ENCODE measurements around the gene PIM3.

Gene PIM3

DNA sequence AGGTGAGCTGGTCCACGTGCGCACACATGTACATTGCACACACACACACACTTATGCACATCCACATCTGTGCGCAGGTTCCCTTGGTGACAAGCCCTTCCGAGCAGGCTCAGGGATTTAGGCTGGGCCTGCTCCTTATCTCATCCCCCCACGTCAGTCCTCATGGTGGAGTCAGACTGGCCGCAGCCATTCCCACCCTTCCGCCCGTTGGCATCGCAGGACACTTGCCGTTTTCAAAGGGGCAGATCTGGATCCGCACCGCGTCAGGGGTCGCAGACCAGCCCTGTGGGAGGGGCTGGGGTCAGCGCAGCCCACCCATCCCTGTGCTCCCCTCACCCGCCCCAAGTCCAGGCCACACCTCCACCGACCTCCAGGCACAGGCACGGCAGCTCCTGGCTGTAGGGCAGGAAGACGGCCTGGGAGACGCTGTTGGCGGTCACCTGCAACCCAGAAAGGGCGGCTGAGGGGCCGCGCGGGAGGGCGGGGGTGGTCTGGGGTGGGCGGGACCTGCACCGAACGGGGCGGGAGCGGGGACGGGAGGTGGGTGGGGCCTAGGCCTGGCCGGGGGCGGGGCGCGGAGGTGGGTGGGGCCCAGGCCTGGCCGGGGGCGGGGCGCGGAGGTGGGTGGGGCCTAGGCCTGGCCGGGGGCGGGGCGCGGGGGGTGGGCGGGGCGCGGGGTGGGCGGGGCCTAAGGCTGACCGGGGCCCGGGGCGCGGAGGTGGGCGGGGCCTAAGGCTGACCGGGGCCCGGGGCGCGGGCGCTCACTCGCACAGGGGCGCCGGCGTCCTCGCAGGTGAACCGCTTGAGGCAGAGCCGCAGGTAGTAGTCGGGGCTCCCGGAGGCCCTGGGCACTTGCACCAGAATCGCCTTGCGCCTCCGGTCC is 38.7 kb downstream of the PIM3 start:
- no peak for DNase-seq

DNA sequence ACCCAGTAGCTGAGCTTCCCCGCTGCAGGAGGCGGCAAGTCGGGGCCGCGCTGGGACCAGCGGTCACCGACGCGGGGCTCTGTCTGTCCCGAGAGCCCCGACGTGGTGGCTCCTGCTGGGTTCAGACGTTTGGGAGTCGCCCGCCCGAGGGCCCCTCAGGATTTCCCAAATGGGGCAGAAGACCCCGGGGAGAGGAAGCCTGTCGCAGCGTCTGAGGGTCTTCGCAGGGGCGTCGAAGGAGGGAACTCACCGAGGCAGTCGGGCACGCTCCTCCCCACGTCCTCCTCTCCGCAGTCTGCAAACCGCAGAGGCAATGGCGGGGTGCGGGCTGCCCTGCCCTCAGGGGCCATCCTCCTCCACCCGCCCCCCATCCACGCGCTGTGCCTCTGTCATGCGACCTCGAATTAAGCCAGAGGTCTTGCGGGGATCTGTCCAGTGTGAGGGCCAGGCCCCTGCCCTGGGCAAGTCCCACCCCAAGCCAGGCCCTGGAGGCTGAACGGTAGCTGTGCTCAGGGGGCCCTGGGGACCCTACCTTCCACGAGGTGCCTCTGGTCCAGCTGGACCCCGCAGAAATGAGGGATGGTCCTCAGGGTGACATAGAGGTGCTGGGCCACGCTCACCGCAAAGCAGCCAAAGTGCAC is 39.5 kb downstream of the PIM3 start:
- DNase-seq: no peak

DNA sequence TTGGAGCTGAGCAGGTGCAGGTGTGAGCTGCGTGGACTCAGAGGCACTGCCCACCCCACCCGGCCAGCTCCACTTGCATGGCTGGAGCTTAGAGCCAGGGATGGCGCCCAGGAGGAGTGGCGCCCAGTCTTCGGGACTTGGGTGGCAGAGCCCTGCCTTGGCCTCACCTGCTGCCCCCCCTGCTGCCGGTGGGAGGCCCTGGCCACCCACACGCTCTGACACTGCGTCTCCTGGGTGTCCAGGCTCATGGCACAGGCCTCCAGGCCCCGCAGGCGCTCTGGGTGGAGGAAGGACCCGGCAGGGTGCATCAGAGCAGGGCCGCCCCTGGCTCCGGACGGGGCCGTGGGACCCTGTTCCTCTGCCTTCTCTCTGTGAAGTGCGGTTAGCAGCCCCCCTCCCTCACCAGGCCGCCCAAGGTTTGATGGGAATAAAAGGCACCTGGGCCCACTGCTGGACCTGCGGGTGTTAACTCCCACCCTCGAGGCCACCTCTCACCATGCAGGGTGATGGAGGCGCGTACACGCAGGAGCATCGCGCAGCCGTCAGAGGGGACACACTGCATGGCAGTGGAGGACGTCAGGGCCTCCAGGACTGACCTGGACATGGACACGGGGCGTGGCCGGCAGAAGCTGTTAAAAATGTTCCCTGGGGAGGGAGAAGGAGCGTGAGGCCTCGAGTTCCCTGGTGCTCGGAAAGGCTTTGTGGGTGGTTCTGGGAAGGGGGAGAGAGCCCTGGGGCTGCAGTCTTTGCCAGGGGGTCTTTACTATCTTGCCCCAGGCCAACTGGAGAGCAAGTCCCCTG is 40.2 kb downstream of the PIM3 start:
- no peak for DNase-seq

DNA sequence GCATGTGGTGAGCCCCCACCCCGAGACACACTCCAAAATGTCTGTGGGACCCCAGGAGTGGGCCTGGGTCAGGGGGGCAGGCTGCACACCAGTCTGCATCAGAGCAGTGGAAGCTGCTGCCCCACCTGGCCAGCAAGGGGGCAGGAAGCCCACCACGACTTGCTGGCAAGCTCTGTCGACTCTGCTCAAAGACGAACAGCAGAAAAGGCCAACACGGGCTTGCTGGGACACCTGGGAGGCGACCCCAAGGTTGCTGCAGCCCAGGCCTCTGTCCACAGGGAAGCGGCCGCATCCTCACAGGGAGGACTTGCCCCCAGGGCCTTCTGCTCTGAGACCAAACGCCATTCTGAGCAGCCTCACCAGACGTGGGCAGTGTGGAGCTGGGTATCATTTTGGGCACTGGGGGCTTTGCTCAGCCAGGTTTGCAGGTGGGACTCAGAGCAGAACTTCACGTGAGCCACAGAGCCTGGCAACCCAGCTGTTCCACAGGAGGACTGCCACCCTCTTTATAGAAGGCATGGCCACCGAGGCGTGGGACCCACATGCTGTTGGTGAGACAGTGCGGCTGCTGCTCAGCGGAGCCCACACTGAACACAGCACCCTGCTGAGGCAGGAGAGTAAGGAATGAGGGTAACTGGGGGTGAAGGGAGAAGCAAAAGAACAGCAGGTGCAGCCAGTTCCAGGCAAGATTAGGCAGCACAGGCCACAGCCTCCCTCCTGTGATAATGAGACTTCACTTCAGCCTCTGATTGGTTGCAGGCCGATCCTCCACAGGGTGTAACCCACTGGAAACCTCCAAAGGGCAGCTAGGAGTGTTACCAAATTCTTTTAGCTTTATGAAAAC is 41.0 kb downstream of the PIM3 start:
- no peak for DNase-seq

DNA sequence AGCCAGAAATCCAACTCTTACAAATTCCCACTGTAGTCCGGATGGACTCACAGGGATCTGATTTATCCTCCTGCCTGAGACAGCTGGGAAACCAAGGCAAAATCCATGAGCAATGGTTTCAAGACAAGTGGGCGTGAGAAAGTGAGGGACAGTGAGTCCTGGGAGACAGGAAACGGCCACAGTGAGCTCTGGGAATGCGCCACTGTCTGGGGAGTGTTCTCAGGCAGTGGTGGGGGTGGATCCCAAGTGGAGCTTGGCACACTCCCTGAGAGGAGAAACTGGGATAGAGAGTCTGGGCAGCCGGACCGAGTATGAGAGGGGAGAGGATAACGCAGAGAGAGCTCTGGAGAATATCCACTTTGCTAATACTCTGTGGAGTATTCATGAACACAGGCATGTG is 42.2 kb downstream of the PIM3 start:
- no peak for DNase-seq

DNA sequence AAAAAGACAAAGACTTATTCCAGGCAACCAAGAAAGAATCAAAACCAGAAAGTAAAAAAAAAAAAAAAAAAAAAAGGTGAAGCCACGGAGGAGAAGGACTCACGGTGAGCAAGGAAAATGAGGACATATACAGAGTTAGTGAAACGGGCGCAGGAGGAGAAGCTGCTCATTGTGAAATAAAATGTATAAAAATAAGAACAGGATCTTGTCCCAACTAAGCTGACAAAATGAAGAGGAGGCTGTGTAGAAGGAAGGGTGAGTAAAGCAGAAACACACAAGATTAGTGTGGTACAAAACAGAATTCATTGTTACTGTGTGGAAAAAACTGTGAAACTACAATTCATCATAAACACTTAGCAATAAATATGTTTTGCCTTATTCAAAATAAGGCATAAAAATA is 44.3 kb downstream of the PIM3 start:
- no peak for DNase-seq

DNA sequence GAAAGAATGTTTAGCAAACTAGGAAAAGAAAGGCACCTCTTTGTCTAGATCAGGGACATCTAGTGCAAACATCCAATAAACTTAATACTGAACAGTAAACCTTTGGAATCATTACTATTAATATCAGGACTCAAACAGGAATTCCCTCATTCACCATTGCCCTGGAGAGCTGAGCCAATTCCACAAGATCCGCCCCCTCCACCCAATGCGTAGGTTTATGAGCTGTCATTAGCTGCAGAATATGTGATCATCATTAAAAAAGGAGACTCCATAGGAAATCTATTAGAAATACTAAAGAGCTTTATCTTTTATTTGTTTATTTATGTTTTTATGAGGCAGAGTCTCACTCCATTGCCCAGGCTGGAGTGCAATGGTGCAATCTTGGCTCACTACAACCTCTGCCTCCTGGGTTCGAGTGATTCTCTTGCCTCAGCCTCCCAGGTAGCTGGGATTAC is 46.5 kb downstream of the PIM3 start:
- DNase-seq: peak in 1 of 56 donors; percentile 3

DNA sequence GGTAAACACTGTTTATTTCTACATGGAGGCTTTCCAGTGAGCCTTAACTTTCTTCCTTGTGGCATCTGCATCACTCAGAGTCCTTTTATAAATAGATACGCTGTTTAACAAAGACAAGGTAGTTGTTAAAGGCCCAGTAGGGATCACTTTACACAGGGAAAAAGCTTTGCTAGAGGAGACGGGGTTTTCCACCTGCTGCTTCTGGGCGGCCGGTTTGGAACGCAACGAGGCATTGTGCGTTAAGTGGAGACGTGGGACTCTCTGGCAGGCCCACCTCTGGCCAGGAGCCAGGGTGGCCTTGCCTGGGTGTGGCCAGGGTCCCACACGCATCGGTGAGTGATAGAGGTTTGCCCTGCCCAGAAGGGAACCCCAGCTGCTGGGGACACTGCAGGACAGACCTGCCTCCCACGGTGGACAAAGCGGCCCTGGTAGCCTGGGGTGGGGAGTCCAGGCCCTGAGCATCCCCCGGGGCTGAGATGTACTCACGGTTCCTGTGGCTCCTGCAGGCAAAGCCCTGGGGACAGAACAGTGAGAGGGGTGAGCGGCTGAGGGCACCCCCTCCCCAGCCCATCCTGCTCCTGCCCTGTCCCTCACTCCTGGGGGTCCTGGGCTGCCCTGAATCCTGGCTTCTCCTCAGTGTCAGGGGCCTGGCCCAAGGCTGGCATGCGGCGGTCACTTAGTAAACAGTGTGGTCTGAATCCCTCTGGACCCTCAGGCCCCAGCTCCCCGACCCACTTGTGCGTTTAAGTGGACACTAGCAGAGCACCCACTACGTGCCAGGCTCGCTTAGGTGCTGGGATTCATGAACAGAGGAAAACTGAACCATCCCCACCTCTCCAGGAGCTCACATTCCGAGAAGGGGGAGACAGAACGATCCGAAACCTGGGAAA is 47.8 kb downstream of the PIM3 start:
- DNase-seq: no peak

DNA sequence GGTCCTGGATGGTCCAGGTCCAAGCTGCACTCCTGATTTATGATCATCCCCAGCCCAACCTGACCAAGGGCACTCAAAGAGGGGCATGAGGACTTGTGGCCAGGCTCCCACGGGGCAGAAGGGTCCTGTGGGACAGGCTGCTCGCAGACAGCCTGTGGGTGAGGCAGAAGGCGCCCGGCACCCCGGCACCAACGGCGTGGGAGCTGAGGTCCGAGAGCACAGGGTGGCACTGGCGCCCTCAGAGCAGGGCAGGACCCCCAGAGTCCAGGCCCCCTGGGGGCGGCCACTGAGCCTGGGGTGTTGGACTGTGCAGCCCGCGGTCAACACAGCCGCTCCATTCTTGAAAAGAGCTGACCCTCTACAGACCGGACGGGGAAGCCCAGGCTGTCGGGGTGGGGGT is 48.7 kb downstream of the PIM3 start:
- DNase-seq: no peak

DNA sequence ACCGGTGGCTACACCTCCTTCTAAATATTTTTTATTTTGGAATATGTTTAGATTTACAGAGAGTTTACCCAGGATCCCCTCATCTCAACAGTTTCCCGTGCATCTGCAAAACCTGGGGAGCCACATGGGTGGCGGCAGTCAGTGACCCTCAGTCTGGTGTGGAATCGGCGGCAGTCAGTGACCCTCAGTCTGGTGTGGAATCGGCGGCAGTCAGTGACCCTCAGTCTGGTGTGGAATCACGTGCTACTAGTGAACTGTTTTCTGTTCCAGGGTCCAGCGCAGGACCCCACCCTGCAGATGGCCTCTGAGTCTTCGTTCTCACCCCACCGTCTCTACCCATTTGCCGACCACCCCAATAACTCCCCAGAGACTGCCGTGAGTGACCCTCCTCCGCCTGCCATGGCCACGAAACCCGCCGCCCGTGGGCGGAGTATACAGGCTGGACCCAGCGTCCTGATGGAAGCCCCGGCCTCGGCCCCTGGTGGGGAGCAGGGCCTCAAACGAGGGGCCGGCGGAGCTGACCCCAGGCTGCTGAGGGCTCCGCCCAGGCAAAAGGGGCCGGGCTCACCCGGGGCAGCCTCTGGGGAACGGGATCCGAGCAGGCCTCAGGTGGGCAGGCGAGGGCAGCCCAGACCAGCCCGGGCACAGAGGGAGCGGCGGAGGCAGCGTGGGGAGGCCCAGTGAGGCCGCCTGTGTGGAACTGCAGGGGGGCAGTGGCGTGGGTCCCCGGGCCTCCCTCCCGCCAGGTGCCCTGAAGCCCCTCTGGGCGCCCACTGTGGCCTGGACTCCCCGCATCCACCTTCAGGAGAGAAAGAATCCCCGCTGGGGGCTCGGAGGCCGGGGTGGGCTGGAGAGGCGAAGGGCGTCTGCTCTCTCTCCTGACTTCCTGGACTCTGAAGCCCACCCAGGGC is 49.4 kb downstream of the PIM3 start:
- no peak for DNase-seq

DNA sequence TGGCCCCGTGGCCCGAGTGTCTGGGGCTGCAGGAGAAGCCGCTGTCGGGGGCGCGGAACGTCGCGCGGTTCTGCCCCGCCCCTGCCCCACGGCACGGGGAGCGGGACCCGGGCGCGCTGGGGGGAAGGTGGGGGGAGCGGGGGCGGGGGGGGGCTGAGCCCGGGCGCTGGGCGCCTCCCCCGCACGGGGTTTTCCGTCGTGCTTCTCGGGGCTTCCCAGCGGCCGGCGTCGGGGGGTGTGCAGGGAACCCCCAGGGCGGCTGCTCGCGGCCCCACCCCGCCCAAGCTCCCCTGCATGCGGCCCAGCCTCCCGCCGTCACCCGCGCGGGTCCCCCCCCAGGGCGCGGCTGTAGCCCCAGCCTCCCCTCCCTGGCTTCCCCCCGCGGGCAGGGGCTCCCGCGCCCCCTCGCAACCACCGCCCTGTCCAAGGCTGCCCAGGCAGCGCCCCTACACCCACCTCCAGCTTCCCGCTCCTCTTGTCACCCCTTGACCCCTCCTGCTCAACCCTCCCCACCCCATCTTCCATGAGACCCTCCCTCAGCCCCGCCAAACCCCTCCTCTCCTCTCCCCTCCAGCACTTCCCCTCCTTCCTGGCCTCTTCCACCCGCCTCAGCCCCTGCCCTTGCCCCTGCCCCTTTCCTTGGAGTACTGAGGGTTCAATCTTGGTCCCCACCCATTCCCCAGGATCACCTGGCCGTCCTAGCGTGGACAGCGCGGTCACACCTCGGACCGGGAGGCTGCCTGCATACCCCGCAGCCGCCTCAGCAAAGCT is 50.3 kb downstream of the PIM3 start:
- DNase-seq: no peak

DNA sequence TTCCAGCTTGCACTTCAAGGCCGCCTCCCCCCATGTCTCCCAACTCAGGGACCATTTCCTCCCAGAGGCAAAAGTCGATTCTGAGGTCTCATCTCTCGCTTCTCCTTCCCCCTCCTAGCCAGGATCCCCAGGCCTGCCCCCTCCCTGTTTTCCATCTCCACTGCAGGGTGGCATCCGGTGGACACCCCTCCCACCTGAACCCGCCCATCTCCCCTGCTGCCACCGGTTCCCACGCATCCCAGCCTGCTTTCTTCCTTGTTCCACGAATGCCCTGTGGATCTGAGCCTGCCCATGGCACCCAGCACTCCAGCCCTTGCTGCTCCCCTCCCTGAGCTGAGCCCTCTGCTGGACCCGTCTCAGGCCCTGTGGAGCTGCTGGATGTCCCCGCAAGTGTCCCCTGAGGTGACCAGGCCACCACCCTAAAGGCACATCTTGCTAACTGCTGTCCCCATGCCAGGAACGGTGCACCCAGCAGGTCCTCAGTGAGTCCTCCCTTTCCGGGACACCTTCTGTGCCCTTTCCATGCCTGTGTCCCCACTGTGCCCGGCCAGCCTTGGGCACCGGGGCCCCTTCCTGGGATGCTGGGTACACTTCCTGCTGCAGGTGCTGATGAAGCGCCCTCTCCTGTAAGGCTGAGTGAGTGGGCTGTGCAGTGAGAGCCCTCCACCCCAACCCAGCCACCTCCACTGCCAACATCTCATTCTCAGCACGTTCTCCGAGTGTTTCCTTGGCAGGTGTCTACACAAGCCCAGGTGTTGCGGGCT is 51.1 kb downstream of the PIM3 start:
- DNase-seq: no peak

DNA sequence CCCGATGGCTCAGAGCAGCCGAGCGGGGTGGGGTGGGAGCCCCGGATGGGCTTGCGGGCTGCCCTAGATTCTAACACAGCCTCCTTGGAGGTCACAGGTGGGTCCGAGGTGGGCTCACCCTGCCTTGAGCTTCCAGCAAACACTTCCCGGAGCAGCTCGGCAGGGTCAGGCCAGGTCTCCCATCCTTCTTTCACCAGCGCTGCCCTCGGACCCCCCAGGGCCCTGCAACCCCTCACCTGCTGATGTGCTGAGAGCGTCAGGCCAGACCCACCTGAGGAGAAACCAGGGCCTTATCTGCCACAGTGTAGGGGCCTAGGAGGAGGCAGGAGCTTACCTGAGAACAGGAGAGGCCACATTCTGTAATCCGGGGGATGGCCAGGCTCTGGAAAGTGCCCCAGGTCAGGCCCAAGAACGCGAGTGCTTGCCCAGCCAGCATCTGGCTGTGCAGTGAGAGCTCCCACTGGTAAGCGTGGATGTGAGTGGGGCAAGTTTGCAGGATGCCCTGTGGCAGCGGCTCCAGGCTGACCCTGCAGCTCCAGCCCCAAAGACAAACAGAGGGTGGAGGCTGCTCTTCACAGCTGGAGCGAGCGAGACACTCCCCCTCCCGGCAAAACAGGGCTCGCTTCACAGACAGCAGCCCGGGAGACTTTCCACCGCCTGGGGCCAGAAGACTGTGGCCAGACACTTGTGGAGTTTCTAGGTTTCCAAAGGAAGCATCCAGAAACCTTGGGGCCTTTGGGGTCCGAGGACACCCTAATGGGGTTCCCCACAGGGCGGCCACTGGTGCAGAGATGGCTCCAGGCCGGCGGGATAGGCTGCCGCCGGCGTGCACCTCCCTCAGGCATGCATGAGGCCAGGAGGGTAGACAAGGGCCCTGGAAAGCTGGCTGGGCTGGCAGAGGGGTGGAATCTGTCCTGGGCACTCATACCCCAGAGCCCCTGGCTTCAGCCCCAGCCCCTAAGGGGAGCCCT is 51.9 kb downstream of the PIM3 start, which contains the start of gene IL17REL:
TSS of gene IL17REL (minus strand) at position 555 of the 971 bp plus-strand sequence. CDS start at position 436, 119 bp downstream.
- DNase-seq: peak in 2 of 56 donors; percentile 8 to 31
